Raji (cell line): ENCODE measurements around the gene TMEM272.

Experiments used
- POLR2A ChIP-seq: IDR thresholded peaks from 2 replicates; pipeline ENCODE4 v1.6.1; 2011; ENCODE audit warnings: low read depth, low read length, control low read depth; ENCODE audit not compliant: insufficient read depth

Gene TMEM272

DNA sequence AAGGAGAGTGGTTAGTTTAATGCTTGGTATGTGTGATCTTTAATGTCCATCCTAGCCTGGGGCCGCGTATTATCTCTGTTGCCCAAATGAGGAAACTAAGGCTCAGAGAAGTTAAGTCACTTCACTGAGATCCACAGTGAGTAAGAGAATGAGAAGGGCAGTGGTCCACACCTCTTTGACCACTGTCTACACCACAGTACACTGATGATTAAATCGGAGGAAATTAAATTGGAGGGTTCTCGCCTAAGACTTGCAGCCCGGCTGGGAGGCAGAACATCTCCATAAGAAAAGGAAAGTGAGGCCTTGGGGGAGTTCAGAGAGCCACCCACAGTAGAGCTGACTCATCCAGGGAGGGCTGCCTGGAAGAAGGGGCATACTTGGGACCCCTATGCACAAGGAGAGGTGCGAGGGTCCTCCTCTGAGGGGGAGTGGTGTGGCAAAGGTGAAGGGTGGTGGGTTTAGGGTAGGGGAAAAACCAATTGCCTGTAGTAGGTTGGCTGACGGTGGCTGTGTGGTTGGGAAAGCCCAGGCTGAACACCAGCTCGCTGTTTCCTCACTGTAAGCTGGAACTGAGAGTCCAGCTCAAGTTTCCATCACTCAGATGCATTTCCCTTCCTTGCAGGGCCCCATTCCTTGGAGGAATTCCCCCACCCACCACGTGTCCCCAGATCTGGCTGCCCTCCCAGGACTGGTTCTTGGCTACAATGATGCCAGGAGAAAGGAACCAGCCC lies 26.0 kb downstream of the TMEM272 start:
- no peak for TF ChIP-seq POLR2A

DNA sequence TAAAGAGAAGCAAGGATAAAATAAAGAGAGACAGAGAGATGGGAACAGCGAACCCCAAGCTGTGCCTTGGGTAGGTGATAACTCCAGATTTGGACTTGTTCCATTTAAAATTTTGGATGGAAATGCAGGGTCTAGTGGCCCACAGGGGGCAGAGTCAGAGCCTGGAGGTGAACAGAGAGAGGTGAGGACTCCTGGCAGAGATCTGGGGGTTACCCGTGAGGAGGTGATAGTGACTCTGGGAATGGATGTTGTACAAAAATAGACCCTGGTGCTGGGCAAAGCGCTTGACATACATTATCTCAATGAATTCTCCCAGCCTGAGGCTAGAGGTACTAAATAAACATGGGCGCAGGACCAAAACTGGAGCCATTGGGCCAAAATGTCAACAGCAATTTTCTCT lies 26.7 kb downstream of the TMEM272 start:
- no peak for TF ChIP-seq POLR2A

DNA sequence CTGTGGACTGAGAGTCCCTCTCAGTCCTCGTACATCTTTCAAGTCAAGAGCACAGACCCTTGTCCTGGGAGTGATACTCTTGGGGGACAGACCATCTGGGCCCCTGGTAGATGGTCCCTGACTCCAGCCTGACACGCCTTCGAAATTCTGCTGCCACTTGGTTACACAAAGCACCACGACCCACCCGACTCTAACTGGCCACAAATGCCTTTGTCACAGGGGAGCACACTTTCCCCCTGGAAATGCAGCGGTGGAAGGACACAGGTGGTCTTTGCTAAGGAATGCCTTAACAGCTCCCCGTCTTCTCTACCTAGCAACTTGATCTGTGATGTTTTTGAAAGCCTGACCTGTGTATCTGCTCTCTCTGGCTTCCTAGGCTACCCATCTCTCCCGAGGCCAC lies 27.3 kb downstream of the TMEM272 start:
- TF ChIP-seq POLR2A = no peak

DNA sequence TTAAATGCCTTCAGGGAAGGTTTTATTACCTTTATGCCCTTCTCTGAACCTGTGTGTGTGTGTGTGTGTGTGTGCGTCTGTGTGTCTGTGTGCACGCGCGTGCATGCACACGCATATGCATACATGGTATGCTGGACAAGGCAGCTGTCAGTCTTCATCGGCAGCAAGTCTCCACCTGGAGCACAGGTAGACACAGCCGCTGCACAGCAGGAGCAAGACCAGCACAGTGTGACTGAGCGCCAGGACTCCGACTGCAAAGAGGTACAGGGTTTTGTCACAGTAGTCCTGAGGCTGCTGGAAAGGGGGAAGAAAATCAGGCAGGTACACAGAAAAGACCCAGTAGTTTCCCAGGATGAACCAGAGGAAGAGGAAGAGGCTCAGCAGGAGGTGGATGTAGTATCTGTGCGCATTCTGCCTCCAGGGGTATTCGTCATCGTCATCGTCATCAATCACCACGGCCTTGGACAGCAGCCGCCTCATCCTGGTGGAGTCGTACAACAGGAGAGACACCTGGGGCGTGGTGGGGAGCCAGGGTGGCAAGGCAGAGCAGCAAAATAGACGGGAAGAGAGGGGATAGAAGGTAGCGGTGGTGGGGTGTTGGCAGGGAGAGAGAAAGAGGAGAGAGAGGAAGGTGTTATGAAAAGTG lies 28.2 kb downstream of the TMEM272 start:
- TF ChIP-seq POLR2A = no peak

DNA sequence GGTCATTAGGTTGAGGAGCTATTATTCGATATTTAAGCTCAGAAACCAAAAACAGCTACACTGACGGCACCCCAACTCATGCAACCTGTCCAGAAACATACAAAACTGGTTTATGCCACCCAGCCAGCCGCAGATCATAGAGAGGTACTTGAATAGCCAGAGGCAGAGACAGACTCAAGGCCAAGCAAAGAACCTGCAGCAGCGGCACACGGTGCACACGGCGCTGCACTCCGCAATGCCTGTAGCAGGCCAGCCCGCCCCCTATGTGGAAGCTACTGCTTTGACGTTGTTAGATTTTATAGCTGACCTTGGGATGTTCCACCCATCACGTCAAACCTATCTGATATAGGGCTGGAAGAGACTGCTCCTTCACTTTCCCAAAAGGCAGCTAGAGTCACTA lies 29.1 kb downstream of the TMEM272 start:
- TF ChIP-seq POLR2A = no peak

DNA sequence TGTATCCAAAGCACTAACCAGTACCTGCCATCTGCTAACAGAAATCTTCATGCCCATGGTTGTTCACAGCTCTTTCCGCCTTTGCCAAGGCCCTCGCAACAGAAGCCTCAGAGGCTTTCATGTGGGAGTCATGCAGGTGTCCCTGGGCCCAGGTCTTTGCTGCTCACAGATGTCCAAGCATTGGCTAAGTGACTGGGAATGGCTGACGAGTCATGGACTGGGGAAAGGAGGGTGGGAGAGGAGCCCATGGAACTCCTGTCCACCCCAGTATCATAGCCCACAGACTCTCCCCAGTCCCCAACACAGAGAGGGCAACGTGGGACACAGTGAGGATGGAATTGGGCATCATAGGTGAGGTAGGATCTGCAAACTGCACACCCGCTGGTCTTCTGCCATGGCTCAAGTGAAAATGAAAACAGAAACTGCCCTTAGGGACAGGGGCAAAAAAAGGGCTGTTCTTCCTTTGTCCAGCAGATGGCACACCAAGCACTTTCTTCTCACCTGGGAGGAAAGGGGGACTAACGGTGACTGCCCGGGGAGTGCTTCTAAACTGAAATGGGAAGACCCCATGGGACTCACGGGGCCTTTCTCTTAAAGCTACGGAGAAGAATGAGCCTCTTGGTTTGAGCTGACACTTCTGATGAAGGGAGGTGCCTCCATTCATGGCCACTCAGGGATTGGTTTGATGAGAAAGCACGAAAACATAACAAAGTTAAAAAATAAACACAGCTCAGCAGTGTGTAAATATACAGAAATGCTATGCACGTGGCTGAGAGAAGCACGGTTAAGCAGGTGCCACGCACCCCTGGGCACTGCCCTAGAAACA lies 29.9 kb downstream of the TMEM272 start:
- peak; percentile 24; the same call in 1 of the 2 replicates for TF ChIP-seq POLR2A

DNA sequence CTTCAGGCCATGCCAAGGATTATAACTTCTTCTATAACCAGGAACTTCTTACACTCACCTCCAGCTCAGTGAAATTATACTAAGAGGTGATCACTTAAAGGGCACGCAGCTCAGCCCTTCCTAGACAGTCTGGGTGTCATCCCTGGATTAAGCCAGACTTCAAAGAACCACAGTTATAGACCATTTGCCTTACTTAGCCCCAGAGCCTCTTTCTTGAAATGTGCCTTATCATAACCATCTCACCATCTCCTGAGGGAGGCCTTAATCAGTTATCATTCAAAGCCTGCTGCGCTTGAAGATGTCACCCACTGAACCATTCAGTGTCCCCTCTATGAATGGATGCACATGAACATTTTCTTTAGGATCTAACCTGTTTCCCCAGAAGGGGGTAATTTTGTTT lies 30.9 kb downstream of the TMEM272 start:
- no peak for TF ChIP-seq POLR2A

DNA sequence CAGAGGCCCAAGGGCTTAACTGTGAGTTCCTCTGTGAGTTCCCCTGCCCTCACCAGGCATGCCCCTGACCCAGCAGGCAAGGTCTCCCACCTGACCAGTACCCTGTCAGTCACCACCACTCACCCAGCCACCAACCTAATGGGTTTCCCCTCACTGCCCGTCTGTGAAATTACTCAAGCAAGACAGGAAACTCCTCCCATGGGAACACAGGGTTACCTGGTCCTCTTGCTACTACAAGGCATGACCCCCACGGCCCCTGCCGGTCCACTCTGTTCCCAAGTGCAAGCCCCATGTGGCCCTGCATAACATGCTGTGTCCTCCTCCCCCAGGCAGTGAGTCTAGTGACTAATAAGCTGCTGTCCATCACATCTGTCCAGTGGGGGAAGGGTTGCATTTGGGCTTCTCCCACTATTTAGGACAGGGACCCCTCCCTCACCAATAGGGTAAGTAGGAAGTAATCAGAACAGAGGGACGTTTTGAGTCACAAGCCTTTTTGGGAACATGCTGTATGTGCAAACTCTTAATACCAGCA lies 33.0 kb downstream of the TMEM272 start:
- no peak for TF ChIP-seq POLR2A

DNA sequence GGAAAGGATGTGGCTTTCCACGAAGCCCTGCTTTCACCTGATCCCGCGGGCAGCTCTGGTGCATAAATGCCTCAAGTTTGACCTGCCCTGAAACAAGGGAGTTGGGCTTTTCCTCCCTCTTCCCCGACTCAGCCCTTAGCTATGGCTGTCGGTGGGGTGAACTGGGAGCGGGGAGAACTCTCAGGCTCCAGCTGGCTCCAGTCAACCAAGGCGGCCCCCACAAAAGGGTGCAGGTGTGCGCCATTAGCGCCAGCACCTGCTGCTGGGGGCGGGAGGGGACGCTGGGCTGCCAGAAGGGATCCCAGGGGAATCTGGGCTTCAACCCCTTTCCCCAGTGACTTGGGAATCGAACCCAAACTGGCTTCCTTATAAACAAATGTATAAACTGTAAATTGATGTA lies 33.9 kb downstream of the TMEM272 start:
- no peak for TF ChIP-seq POLR2A

DNA sequence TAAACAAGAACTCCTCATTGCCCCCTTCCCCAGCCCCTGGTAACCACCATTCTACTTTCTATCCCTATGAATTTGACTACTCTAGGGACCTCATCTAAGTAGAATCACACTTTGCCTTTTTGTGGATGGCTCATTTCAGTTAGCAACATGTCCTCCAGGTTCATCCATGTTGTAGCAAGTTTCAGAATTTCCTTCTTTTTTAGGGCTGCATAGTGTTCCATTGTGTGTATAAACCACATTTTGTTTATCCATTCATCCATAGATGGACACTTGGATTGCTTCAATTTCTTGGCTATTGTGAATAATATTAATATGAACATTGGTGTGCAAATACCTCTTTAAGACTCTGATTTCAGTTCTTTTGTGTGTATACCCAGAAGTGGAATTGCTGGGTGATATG lies 36.2 kb downstream of the TMEM272 start:
- no peak for TF ChIP-seq POLR2A

DNA sequence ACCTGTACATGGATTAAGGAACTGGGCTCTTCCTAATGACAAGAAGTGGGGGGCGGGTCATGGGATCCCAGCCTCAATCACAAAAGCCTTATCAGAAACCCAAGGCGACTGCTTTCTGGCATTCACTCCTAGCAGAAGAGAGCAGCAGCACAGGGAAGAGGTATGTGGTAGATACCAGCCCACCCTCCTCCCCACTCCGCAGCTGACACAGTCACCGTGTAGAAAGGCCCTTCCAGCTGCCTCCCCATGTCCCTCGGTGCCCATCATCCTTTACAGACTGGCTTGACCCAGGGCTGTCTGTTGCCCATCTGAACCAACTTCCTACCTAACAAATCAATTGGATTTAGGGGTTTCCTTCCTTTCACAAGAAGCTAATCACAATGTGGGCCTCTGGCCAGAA lies 37.9 kb downstream of the TMEM272 start:
- TF ChIP-seq POLR2A = no peak

DNA sequence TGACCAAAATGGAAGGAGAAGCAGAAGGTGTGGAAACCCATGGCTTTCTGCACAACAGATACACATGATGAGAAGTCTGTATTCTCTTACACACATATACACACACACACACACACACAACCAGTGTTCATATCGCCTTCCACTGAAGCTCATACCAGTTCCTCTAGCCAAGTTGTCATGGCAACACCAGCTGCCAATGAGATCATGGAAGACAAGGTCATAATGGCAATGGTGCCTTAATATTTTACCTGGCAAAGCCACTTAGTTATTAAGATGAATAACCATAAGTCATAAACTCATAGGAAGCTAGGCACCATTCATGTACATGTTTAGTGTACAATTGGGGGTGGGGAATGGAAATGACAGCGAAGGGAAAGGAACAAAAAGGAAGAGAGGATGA lies 38.4 kb downstream of the TMEM272 start:
- no peak for TF ChIP-seq POLR2A

DNA sequence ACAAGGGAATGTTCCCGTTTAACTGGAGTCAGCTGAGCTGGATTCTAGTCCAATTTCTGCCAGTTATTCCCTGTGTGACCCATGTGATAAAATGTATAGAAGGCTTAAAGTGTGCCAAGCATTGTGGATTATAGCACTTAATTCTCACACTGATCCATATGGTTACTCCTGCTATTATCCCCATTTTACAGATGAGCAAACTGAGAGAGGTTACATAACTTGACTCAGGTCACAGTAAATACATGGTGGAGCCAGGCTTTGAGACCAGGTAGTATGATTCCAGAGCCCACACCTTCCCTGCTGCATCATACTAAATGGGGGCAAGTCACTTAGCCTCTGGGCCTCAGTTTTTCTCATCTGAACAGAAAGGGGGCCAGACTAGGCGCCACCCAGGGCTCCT lies 39.1 kb downstream of the TMEM272 start:
- TF ChIP-seq POLR2A = no peak

DNA sequence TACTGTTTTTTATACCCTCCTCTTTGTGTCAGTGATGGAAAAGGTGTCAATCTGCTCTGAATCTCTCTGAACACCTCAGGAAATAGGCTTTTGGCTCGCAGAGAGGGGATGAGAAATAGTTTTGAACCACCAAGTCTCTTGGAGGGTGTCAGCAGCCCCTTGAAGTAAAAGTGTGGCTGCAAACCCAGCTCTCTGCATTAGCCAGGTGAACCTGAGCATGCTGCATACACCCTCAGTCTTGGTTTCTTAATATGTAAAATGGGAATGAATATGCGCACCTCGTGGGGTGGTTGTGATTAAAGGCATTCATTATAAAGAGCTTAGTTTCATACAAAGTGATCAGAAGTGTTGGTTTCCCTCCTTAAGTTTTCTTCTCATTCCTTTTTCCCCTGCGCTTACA lies 39.7 kb downstream of the TMEM272 start:
- no peak for TF ChIP-seq POLR2A

DNA sequence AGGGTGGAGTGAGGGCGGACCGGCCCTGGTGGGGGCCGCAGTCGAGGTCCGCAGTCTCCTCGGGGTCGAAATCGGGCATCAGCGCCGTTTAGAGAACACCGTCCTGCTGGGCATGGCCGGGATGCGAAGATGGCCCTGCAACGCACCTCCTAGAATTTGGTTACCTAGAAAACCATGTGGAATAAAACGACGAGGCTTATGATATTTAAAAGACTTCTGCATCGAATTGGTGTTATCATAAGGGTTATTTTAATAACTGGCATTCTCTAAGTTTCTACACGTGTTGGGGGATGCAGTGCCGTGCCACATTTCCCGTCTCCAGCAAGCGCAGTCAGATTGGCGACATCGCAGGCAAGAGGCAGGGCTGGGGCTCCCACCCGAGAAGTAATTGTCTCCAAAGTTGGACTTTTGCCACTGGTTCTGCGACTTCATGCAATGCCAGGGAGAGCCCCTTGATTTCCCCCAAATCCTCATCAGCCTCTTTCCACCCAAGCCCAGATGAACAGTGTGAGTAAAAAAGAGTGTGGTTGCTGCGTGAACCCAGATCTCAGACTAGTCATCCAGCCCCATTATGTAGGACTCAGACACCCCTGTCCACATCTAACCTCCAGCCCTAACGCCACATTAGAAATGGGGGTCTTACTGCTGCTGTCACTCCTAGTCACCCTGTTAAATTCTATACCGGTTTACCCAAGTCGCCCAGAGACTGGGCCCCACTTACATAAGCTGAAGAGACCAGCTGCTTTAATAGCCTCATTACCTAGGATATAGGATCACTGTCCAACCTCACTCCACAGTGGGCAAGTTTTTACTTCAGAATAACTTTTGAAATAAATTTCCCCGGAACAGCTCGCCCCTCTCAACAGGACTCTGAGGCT lies 40.4 kb downstream of the TMEM272 start:
- TF ChIP-seq POLR2A = peak; percentile 5; the same call in 1 of the 2 replicates
